ENCODE results near the gene PTCD1.

- TF ChIP-seq CTCF (IDR thresholded peaks at IDR 0.05) (no peak), POLR2AphosphoS5 (IDR thresholded peaks at IDR 0.05; ENCODE audit: low read depth, low read length) (no peak)
Observed at GRCh38 chr7:99404235-99404976, 34.2 kb downstream of the PTCD1 start.

Measured in Panc1 (cell line).